GM18517 (cell line): ENCODE data around the gene FOLR1.

ENCODE experiments used
- ATAC-seq: cut with Tn5 transposase; IDR thresholded peaks from one replicate; pipeline ENCODE4 v1.9.1; 2021; ENCODE audit warnings: mild to moderate bottlenecking, moderate library complexity; ENCODE audit not compliant: unreplicated experiment

FOLR1 gene

GRCh38 chr11:72234514-72234830 lies 42.5 kb downstream of the FOLR1 start:
- no peak for ATAC-seq

DNA sequence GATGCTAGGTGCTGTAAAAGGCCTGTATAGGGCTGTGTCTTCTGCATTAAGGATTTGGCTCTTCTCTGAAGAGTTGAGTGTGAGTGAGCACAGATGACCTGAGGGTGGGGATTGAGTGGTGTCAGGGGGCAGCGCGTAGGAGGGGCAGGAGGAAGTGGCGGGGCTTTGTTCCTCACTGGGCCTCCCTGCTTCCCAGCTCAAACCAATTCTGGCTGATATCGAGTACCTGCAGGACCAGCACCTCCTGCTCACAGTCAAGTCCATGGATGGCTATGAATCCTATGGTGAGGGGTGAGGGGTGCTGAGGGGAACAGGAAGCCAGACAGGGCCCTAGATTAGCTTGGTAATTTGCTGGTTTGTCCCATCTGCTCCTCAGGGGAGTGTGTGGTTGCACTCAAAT lies 43.0 kb downstream of the FOLR1 start:
- no peak for ATAC-seq

- ATAC-seq: no peak
Measured at GRCh38 chr11:72235351-72236057, 43.6 kb downstream of the FOLR1 start.

GRCh38 chr11:72236083-72236697 lies 44.2 kb downstream of the FOLR1 start:
- ATAC-seq: no peak

GRCh38 chr11:72236774-72237111 lies 44.8 kb downstream of the FOLR1 start:
- no peak for ATAC-seq

DNA sequence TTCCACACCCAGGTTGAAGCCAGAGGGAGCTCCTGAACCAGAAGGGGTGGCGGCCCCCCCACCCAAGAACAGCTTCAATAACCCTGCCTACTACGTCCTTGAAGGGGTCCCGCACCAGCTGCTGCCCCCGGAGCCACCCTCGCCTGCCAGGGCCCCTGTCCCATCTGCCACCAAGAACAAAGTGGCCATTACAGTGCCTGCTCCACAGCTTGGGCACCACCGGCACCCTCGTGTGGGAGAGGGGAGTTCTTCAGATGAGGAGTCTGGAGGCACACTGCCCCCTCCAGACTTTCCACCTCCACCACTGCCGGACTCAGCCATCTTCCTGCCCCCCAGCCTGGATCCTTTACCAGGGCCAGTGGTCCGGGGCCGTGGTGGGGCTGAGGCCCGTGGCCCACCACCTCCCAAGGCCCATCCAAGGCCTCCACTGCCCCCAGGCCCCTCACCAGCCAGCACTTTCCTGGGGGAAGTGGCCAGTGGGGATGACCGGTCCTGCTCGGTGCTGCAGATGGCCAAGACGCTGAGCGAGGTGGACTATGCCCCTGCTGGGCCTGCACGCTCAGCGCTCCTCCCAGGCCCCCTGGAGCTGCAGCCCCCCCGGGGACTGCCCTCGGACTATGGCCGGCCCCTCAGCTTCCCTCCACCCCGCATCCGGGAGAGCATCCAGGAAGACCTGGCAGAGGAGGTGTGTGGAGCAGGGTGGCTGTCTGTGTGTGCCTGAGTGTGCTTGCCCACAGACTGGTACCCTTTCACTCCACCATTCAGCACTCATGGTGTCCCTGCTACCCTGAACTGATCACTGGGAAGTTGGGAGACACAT lies 45.4 kb downstream of the FOLR1 start:
- ATAC-seq: no peak

DNA sequence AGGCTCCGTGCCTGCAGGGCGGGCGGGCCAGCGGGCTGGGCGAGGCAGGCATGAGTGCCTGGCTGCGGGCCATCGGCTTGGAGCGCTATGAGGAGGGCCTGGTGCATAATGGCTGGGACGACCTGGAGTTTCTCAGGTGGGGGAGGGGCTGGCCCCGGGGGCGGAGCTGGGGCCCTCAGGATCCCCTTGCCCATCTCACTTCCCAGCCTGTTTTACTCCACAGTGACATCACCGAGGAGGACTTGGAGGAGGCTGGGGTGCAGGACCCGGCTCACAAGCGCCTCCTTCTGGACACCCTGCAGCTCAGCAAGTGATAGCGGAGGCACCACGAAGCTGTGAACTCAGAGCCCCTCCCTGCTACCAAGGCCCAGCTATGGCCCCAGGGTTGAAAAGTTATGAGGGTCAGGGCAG lies 46.1 kb downstream of the FOLR1 start:
- no peak for ATAC-seq

- ATAC-seq: no peak
Measured at GRCh38 chr11:72238492-72239312, 46.8 kb downstream of the FOLR1 start.

DNA sequence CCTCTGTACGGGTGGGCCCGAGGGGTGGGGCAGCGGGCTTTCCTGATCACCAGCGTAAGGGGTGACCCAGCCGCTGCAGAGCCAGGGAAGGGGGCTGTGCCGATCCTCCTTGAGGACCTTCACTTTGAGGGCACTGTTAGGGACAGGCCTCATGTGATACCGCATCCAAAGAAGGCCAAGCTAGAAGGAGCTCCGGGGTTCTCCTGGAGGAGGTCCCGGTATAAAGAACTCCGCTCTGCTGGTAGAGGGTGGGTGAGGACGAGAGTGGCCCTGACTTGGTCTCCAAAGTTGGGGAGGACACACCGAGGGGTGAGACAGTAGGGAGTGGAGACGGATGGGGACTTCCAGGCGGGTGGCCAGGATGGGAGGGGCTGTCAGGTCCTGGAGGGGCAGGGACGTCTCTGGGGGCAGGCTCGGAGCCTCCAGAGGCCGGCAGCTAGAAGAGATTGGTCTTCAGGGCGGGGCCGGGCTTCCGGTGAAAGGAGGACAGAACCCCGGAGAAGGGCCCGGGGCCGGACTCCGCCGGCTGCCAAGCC lies 47.4 kb downstream of the FOLR1 start:
- ATAC-seq: no peak

- no peak for ATAC-seq
Measured at GRCh38 chr11:72239849-72240460, 48.0 kb downstream of the FOLR1 start.

GRCh38 chr11:72240461-72241290 lies 48.7 kb downstream of the FOLR1 start:
- no peak for ATAC-seq

DNA sequence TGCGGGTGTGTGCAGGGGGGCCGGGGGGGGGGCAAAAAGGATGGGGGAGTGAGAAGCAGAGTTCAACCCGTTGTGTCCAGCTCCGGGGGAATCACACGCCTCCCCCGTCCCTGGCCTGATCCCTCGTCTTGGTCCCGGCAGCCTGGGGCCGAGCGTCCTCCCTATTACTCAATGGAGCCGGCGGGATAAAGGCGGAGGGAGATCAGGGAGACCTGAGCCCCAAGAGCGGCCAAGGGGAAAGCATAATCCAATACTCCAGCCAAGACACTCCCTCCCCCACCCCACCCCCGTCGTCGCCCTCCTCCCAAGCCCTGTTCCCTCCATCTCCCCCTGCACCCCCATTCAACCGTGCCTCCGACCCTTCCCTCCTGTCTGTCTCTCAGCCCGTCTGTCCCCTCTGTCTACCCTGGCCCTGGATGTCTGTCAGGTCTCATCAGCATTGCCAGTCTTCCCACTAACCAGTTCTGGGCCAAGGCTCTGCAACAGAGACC lies 49.4 kb downstream of the FOLR1 start:
- ATAC-seq: no peak

- ATAC-seq: no peak
Measured at GRCh38 chr11:72242141-72242540, 50.2 kb downstream of the FOLR1 start.

DNA sequence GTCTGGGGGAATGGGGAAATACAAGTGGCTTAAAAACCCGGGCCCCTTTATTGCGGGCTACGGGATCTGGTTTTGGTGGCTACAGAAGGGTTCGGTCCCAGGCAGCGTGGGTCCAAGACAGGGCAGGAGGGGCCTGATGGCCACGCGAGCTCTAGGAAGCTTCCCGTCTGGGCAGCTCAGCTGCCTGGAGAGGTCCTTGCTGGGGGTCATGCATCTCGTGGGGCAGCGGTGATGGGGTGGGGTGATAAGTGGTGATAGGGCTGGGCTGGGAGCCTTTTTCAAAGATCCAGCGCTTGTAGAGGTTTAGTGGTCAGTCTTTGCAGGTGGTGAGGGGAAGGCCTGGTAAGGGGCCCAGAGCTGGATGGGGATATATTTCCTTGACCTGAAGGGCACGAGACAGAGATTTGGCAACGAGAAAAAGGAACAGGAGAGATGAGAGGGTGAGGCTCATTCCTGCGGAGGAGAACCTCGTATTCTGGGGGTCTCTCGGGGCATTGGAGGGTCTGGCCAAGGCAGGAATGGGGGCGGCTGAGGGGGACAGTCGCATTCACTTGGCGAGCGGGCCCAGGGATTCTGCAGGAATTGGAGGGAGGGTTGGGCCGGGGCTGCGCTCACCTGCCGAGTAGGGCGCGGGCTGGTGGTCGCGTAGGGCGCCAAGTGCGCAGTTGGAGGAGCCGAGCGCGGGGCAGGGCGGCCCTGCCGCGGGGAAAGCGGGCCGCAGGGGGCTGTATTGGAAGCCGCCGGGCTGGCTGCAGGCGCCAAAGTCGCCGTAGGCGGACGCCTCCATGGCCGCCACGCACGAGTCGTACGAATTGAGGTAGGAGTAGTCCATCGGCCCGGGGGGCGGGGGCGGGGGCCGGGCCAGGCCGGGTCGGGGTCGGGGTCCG lies 51.5 kb downstream of the FOLR1 start:
- ATAC-seq: no peak

DNA sequence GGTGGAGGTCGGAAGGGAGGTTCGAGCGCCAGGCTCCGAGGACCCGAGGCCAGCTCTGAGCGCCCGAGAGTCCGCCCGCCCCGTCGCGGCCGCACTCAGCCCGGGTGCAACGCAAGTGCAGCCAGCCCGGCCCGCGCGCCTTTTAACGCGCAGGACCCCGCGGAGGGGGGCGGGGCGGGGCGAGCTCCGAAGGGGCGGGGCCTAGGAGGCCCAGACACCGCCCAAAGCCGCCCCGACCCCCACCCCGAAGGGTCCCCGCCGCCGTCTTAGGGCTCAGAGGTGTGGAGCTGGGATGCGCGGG lies 52.1 kb downstream of the FOLR1 start, which contains the start of gene PHOX2A:
PHOX2A (minus strand) TSS at position 117 of the 301 bp plus-strand sequence. CDS start 172 bp downstream, outside the sequence.
- ATAC-seq: no peak

DNA sequence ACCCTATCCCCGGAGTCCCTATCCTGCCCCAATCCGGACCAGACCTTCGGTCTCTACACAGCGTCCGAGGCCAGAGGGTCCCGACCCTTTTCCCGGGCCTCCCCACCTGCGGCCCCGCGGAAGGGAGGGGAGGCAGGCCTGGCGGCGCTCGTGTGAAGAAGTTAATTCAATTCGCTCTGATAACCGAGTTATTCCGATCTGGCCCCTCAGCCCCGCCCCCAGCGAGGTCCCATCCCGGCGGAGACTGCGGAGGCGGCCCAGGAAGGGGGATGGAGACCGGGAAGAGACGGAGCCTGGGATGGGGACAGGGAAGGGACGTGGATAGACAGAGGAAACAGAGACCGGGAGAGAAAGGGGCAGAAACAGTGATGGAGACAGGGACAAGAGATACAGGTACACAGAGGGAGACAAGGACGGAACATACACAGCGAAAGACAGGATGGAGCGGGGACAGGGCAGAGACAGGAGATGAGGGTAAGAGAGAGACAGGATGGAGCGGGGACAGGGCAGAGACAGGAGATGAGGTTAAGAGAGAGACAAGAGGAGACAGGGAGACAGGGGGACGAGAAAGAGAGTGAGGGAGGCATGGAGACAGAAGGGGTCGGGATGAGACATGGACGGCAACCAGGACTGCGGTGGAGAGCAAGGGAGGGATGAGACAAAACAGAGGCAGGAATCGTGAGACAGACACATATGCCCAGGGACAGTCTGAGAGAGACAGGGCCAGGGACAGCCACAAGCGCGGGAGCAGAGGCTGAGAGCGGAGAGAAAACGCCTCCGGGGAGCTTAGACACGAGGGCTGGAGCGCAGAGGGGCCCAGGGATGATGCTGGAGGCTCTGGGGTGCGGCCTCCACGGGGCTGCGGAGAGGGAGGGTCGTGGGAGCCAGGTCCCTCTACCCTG lies 52.7 kb downstream of the FOLR1 start:
- no peak for ATAC-seq

GRCh38 chr11:72245263-72245816 lies 53.4 kb downstream of the FOLR1 start:
- ATAC-seq: no peak
